H1 (cell line): ENCODE measurements around the gene PTGIS. TPM values are rescaled to one million over a fixed set of nuclear protein-coding genes. Genes with fewer than 3 reads are reported as not detected.

Experiments used
- CTCF ChIA-PET: fragments of 300-600 bp; sonication (Branson Sonifier 250); formaldehyde crosslinking; loops from one replicate; lab custom pipeline; 2021; ENCODE audit not compliant: partially characterized antibody; lab: Charles Lee
- POLR2A ChIA-PET: fragments of 300-600 bp; sonication (Branson Sonifier 250); formaldehyde crosslinking; loops from one replicate; lab custom pipeline; 2021; ENCODE audit warnings: inconsistent platforms; ENCODE audit not compliant: partially characterized antibody; lab: Charles Lee
- DNase-seq, 2 experiments: peaks; one replicate each; pipeline versions ENCODE4 v3.0.0 to v3.0.0-alpha.2; 2010 to 2022; ENCODE audit warnings: low spot score in 2 of 2, low read depth in 1 of 2, mixed read lengths in 1 of 2
- FAIRE-seq: peaks from 2 replicates; lab custom pipeline; 2011; peaks lifted over from hg19 to GRCh38; lab: Jason Lieb, UNC
- H2AFZ ChIP-seq: 2 replicates; pipeline ENCODE4 v1.8.1; 2012; ENCODE audit warnings: low read length, inconsistent platforms
- H2AK5ac ChIP-seq: 2 replicates; pipeline ENCODE4 v1.6.1; 2013; ENCODE audit warnings: low read depth, low read length
- H2BK120ac ChIP-seq: replicated peaks from 2 replicates; pipeline ENCODE3; 2013; ENCODE audit warnings: low read depth, low read length, inconsistent platforms
- H2BK12ac ChIP-seq: 2 replicates; pipeline ENCODE4 v1.6.1; 2013; ENCODE audit warnings: low read depth, low read length
- H2BK15ac ChIP-seq: 2 replicates; pipeline ENCODE4 v1.6.1; 2013; ENCODE audit warnings: low read length
- H2BK20ac ChIP-seq: 2 replicates; pipeline ENCODE4 v1.6.1; 2013; ENCODE audit warnings: low read length
- H2BK5ac ChIP-seq: 2 replicates; pipeline ENCODE4 v1.6.1; 2013; ENCODE audit warnings: low read depth, low read length
- H3K14ac ChIP-seq: 2 replicates; pipeline ENCODE4 v1.6.1; 2013; ENCODE audit warnings: inconsistent platforms; ENCODE audit not compliant: insufficient read length
- H3K18ac ChIP-seq: 2 replicates; pipeline ENCODE4 v1.6.1; 2013; ENCODE audit warnings: low read length; ENCODE audit errors: extremely low read depth
- H3K23ac ChIP-seq: 2 replicates; pipeline ENCODE4 v1.6.1; 2013; ENCODE audit warnings: inconsistent platforms; ENCODE audit not compliant: insufficient read length
- H3K23me2 ChIP-seq: 2 replicates; pipeline ENCODE4 v1.6.1; 2013; ENCODE audit warnings: low read depth, low read length
- H3K27ac ChIP-seq: 2 replicates; pipeline ENCODE4 v1.6.1; 2011; ENCODE audit warnings: low read depth, low read length, inconsistent platforms
- H3K27me3 ChIP-seq, 4 experiments: replicated peaks in 1 of 4; 1 replicate in 1 of 4; 2 replicates in 3 of 4; pipeline versions ENCODE4 v1.6.1 to v1.8.1; 2011 to 2013; ENCODE audit warnings: low read length in 3 of 4, mild to moderate bottlenecking in 3 of 4, inconsistent platforms in 2 of 4, mixed read lengths in 2 of 4, moderate library complexity in 1 of 4; ENCODE audit not compliant: control insufficient read depth in 3 of 4, insufficient read depth in 3 of 4; ENCODE audit errors: extremely low read depth in 1 of 4
- H3K36me3 ChIP-seq, 4 experiments: 2 replicates each; pipeline versions ENCODE4 v1.6.1 to v1.8.1; 2011 to 2013; ENCODE audit warnings: mild to moderate bottlenecking in 4 of 4, low read length in 3 of 4, moderate library complexity in 2 of 4, control low read depth in 1 of 4, inconsistent platforms in 1 of 4; ENCODE audit not compliant: insufficient read depth in 4 of 4, control insufficient read depth in 2 of 4
- H3K4ac ChIP-seq: replicated peaks from 2 replicates; pipeline ENCODE3; 2013; ENCODE audit warnings: low read length, low read depth, mixed read lengths, inconsistent platforms; ENCODE audit not compliant: insufficient read length
- H3K4me1 ChIP-seq, 4 experiments: replicated peaks in 1 of 4; 1 replicate in 1 of 4; 2 replicates in 3 of 4; pipeline versions ENCODE4 v1.6.1 to v1.8.1; 2011 to 2013; ENCODE audit warnings: low read length in 3 of 4, inconsistent platforms in 2 of 4, mixed read lengths in 1 of 4; ENCODE audit not compliant: insufficient read depth in 4 of 4, control insufficient read depth in 3 of 4
- H3K4me2 ChIP-seq, 2 experiments: 2 replicates each; pipeline versions ENCODE4 v1.6.1 to v1.8.1; 2011 to 2013; ENCODE audit warnings: low read depth in 2 of 2, low read length in 2 of 2, control low read depth in 1 of 2, inconsistent platforms in 1 of 2, mild to moderate bottlenecking in 1 of 2; ENCODE audit not compliant: insufficient read depth in 1 of 2
- H3K4me3 ChIP-seq, 4 experiments: fragments of 200-600, 300-600 bp in 1 of 4; sonication (generic), shearing (Covaris generic), sonication (Bioruptor Twin) in 1 of 4; 2 replicates each; pipeline versions ENCODE4 v1.5.1 to v1.8.1; 2011 to 2016; ENCODE audit warnings: low read length in 4 of 4, low read depth in 3 of 4, control low read depth in 2 of 4, inconsistent platforms in 2 of 4, mild to moderate bottlenecking in 2 of 4, mixed read lengths in 1 of 4, moderate library complexity in 1 of 4; ENCODE audit not compliant: insufficient read depth in 2 of 4; ENCODE audit errors: extremely low read depth in 1 of 4
- H3K56ac ChIP-seq: replicated peaks from 2 replicates; pipeline ENCODE3; 2013; ENCODE audit warnings: low read depth, mild to moderate bottlenecking, mixed read lengths, low read length, inconsistent platforms; ENCODE audit not compliant: insufficient read length
- H3K79me1 ChIP-seq: 2 replicates; pipeline ENCODE4 v1.6.1; 2013; ENCODE audit warnings: low read depth, low read length, control low read depth
- H3K79me2 ChIP-seq, 2 experiments: 2 replicates each; pipeline versions ENCODE4 v1.6.1 to v1.8.1; 2012 to 2013; ENCODE audit warnings: low read length in 2 of 2, mild to moderate bottlenecking in 2 of 2, inconsistent platforms in 1 of 2; ENCODE audit not compliant: insufficient read depth in 2 of 2, control insufficient read depth in 1 of 2
- H3K9ac ChIP-seq, 4 experiments: replicated peaks in 1 of 4; 1 replicate in 1 of 4; 2 replicates in 3 of 4; pipeline versions ENCODE4 v1.6.1 to v1.8.1; 2011 to 2013; ENCODE audit warnings: low read depth in 3 of 4, low read length in 3 of 4, control low read depth in 2 of 4, mild to moderate bottlenecking in 2 of 4, moderate library complexity in 2 of 4, inconsistent platforms in 1 of 4; ENCODE audit errors: extremely low read depth in 1 of 4
- H3K9me3 ChIP-seq, 2 experiments: 2 replicates each; pipeline versions ENCODE4 v1.6.1 to v1.8.1; 2012 to 2013; ENCODE audit warnings: mild to moderate bottlenecking in 2 of 2, moderate library complexity in 2 of 2, control low read depth in 1 of 2, inconsistent platforms in 1 of 2, low read depth in 1 of 2, low read length in 1 of 2, mixed read lengths in 1 of 2; ENCODE audit not compliant: insufficient read depth in 2 of 2
- H4K20me1 ChIP-seq, 2 experiments: replicated peaks in 1 of 2; 2 replicates each; pipeline versions ENCODE3 to v1.8.1; 2011 to 2013; ENCODE audit warnings: inconsistent platforms in 2 of 2, low read length in 2 of 2, mild to moderate bottlenecking in 1 of 2; ENCODE audit not compliant: insufficient read depth in 2 of 2, control insufficient read depth in 1 of 2
- H4K5ac ChIP-seq: 2 replicates; pipeline ENCODE4 v1.6.1; 2013; ENCODE audit warnings: low read length, low read depth, mixed read lengths, inconsistent platforms; ENCODE audit not compliant: insufficient read length
- H4K8ac ChIP-seq: 2 replicates; pipeline ENCODE4 v1.8.0; 2013; ENCODE audit warnings: mild to moderate bottlenecking, moderate library complexity, low read length, inconsistent platforms; ENCODE audit not compliant: insufficient read depth; ENCODE audit errors: extremely low read depth
- H4K91ac ChIP-seq: replicated peaks from 2 replicates; pipeline ENCODE3; 2013; ENCODE audit warnings: low read length, mixed read lengths, inconsistent platforms; ENCODE audit not compliant: insufficient read length
- HDAC2 ChIP-seq, 2 experiments: fragments of 300-600 bp in 1 of 2; sonication (generic) in 1 of 2; IDR thresholded peaks; 2 replicates each; pipeline ENCODE4 v1.6.1; 2011 to 2012; ENCODE audit warnings: low read depth in 2 of 2, low read length in 2 of 2, mild to moderate bottlenecking in 2 of 2, moderate library complexity in 2 of 2, borderline replicate concordance in 1 of 2, inconsistent platforms in 1 of 2
- RXRA ChIP-seq: IDR thresholded peaks from 2 replicates; pipeline ENCODE4 v1.6.1; 2011; ENCODE audit warnings: low read depth, mild to moderate bottlenecking, low read length, moderate library complexity; ENCODE audit not compliant: insufficient read depth
- WGBS, 2 experiments: shearing (Covaris generic) in 1 of 2; methylation state at CpG; one replicate each; pipeline versions ENCODE4 v1.1.6 to v1.1.7; 2013 to 2015; ENCODE audit warnings: low lambda C conversion rate in 2 of 2, mixed read lengths in 2 of 2, inconsistent platforms in 1 of 2, low coverage in 1 of 2, missing lambda C conversion rate in 1 of 2; ENCODE audit not compliant: insufficient replicate concordance in 2 of 2, insufficient coverage in 1 of 2, insufficient read length in 1 of 2; ENCODE audit errors: extremely low coverage in 1 of 2, missing lambda C conversion rate in 1 of 2; 5-methylcytosine and 5-hydroxymethylcytosine counted together
- polyA plus RNA-seq, 7 experiments: library from polyadenylated mRNA; depleted of rRNA in 3 of 7; stranded (reverse) in 5 of 7; unstranded in 2 of 7; fragments of >200 nt in 5 of 7; fragments of 200-250 nt in 2 of 7; gene quantifications; 1 replicate in 5 of 7; 2 replicates in 1 of 7; 4 replicates in 1 of 7; pipeline versions ENCODE4 v1.2.1 to v1.2.3, GENCODE V29; 2011 to 2013; ENCODE audit warnings: missing spikeins in 2 of 7, mixed read lengths in 2 of 7
- total RNA-seq: library from RNA; stranded (reverse); fragmentation: NEBNext Ultra II Directional; extraction: Animal tissue kit (Norgen Biotek cat#: 25700); gene quantifications from 2 replicates; pipeline ENCODE4 v1.2.1, GENCODE V29; 2021

The PTGIS gene
- total and polyA plus RNA-seq, 2 of the 8 experiments (the other 6 are each of a cell fraction or from before 2014, with no cell fraction given), result 29.9 to 35.5 TPM

GRCh38 chr20:49602345-49603208, 34.6 kb upstream of the PTGIS start:
- H3K79me2 ChIP-seq, result no peaks in the 10 kb centered on the region
- POLR2A ChIA-PET, result interaction anchor here (2.0 kb wide), 1 partner anchor 60 kb away, joined by 5 read pairs; no protein-coding TSS in a partner anchor
- no peak overlapping the region for H2AFZ ChIP-seq
- no peaks in the 10 kb centered on the region for H3K36me3 ChIP-seq
- H2BK15ac ChIP-seq, result no peak overlapping the region
- H3K23ac ChIP-seq, result no peak overlapping the region
- H3K14ac ChIP-seq, result no peak overlapping the region
- DNase-seq (no peak), FAIRE-seq (no peak)
- H2BK120ac ChIP-seq, result no peak overlapping the region
- H3K27me3 ChIP-seq, result no peaks in the 10 kb centered on the region
- no peaks in the 10 kb centered on the region for H4K20me1 ChIP-seq
- no peaks in the 10 kb centered on the region for H3K9me3 ChIP-seq
- no peak overlapping the region for H3K9ac ChIP-seq
- 0 out of 2 replicates have a peak overlapping the region, but pooled peaks have one; percentile 8 for H2BK20ac ChIP-seq
- H3K4ac ChIP-seq, result no peak overlapping the region
- 87% methylated on average over 9 of the region's 9 CpGs; no CpG with 5 or more reads in 1 of the 2 experiments for WGBS, 2 experiments
- H3K18ac ChIP-seq, result no peak overlapping the region
- H4K5ac ChIP-seq, result no peak overlapping the region
- no peak overlapping the region for H4K8ac ChIP-seq
- H3K56ac ChIP-seq, result no peak overlapping the region
- no peak overlapping the region for H4K91ac ChIP-seq
- no peaks in the 10 kb centered on the region for H3K4me1 ChIP-seq
- no peak overlapping the region for H3K4me3 ChIP-seq
- no peak overlapping the region for H3K27ac ChIP-seq
- no peak overlapping the region for H2AK5ac ChIP-seq
- no peak overlapping the region for H2BK12ac ChIP-seq
- no peaks in the 10 kb centered on the region for H3K23me2 ChIP-seq
- H3K79me1 ChIP-seq, result no peaks in the 10 kb centered on the region
- no peak overlapping the region for H2BK5ac ChIP-seq
- H3K4me2 ChIP-seq, result no peak overlapping the region
- CTCF ChIA-PET, result interaction anchor here (0.6 to 23.7 kb wide), 22 partner anchors 7 to 302 kb away, joined by 3 to 665 read pairs (median 5); no protein-coding TSS in a partner anchor
- TF ChIP-seq HDAC2 (IDR thresholded peaks at IDR 0.05; ENCODE audit: borderline replicate concordance in 1 of 2, low read depth in 2 of 2, low read length in 2 of 2), result 0 out of 4 replicates have a peak, but pooled peaks of 1 of the 2 experiments have one; percentile 39
- TF ChIP-seq RXRA, result no peak
